GM23248 (cell line): ENCODE measurements around the gene PTPRU. TPM values are rescaled to one million over a fixed set of nuclear protein-coding genes. Genes with fewer than 3 reads are reported as not detected.

Experiments used
- DNase-seq: peaks from one replicate; pipeline ENCODE4 v3.0.0-alpha.2; 2015
- H2AFZ ChIP-seq: fragments of 200-600 bp; sonication (generic); 2 replicates; pipeline ENCODE4 v1.6.1; 2016; ENCODE audit warnings: antibody characterized with exemption
- H3F3A ChIP-seq: fragments of 200-600 bp; sonication (generic); 2 replicates; pipeline ENCODE4 v1.6.1; 2016; ENCODE audit warnings: mild to moderate bottlenecking, antibody characterized with exemption, mixed run types; ENCODE audit not compliant: insufficient read depth
- H3K27ac ChIP-seq: fragments of 200-600 bp; sonication (generic); 2 replicates; pipeline ENCODE4 v1.5.1; 2016; ENCODE audit warnings: mild to moderate bottlenecking
- H3K27me3 ChIP-seq: fragments of 200-600 bp; sonication (generic); replicated peaks from 2 replicates; pipeline ENCODE4 v1.6.1; 2016; ENCODE audit warnings: mild to moderate bottlenecking; ENCODE audit not compliant: insufficient read depth
- H3K36me3 ChIP-seq: fragments of 200-600 bp; sonication (generic); 2 replicates; pipeline ENCODE4 v1.6.1; 2016; ENCODE audit warnings: low read depth, mild to moderate bottlenecking
- H3K4me1 ChIP-seq: fragments of 200-600 bp; sonication (generic); 2 replicates; pipeline ENCODE4 v1.6.1; 2016; ENCODE audit warnings: mild to moderate bottlenecking; ENCODE audit not compliant: insufficient read depth
- H3K4me2 ChIP-seq: fragments of 200-600 bp; sonication (generic); one replicate; pipeline ENCODE4 v1.6.1; 2016; ENCODE audit warnings: mild to moderate bottlenecking; ENCODE audit not compliant: unreplicated experiment
- H3K4me3 ChIP-seq: fragments of 200-600 bp; sonication (generic); 2 replicates; pipeline ENCODE4 v1.5.1; 2016; ENCODE audit warnings: mild to moderate bottlenecking
- H3K79me2 ChIP-seq: fragments of 200-600 bp; sonication (generic); 2 replicates; pipeline ENCODE4 v1.6.1; 2016; ENCODE audit warnings: mild to moderate bottlenecking; ENCODE audit not compliant: insufficient read depth
- H3K9ac ChIP-seq: fragments of 200-600 bp; sonication (generic); 2 replicates; pipeline ENCODE4 v1.6.1; 2016; ENCODE audit warnings: mild to moderate bottlenecking
- H3K9me2 ChIP-seq: fragments of 200-600 bp; sonication (generic); 2 replicates; pipeline ENCODE4 v1.6.1; 2016; ENCODE audit warnings: mixed run types, mild to moderate bottlenecking, moderate library complexity; ENCODE audit not compliant: insufficient read depth
- H3K9me3 ChIP-seq: fragments of 200-600 bp; sonication (generic); one replicate; pipeline ENCODE4 v1.6.1; 2017; ENCODE audit warnings: low read depth
- H4K20me1 ChIP-seq: fragments of 200-600 bp; sonication (generic); 2 replicates; pipeline ENCODE4 v1.6.0; 2016; ENCODE audit not compliant: insufficient read depth
- EZH2 ChIP-seq: fragments of 200-600 bp; sonication (generic); IDR thresholded peaks from 2 replicates; pipeline ENCODE4 v1.6.1; 2018; ENCODE audit warnings: antibody characterized with exemption, mild to moderate bottlenecking; ENCODE audit not compliant: insufficient read depth, poor library complexity, severe bottlenecking
- EZH2phosphoT487 ChIP-seq: fragments of 200-600 bp; sonication (generic); IDR thresholded peaks from 2 replicates; pipeline ENCODE4 v1.6.1; 2018; ENCODE audit warnings: antibody characterized with exemption, moderate library complexity, mild to moderate bottlenecking, low read depth; ENCODE audit not compliant: insufficient read depth
- WGBS, 2 experiments: methylation state at CpG; one replicate each; pipeline ENCODE4 v1.1.6; 2015 to 2017; ENCODE audit warnings: low lambda C conversion rate in 2 of 2, low coverage in 1 of 2; ENCODE audit errors: missing lambda C conversion rate in 2 of 2; 5-methylcytosine and 5-hydroxymethylcytosine counted together
- in situ Hi-C: fragments of 300-500 bp; cut with MboI; formaldehyde crosslinking; loops from 2 replicates; pipeline ENCODE4 v1.15.0; 2020
- polyA plus RNA-seq: library from polyadenylated mRNA; unstranded; fragments of >200 nt; fragmentation: Nextera tagmentation; extraction: Ambion mirVana; gene quantifications from 2 replicates; pipeline ENCODE4 v1.2.1, GENCODE V29; 2016
- total RNA-seq: library from RNA; depleted of rRNA; stranded (reverse); fragments of >200 nt; shearing (Covaris generic); gene quantifications from 2 replicates; pipeline ENCODE4 v1.2.3, GENCODE V29; 2014

The PTPRU gene
- total and polyA plus RNA-seq, 2 experiments from 2014 or later: 6.2 to 16.8 TPM

DNA sequence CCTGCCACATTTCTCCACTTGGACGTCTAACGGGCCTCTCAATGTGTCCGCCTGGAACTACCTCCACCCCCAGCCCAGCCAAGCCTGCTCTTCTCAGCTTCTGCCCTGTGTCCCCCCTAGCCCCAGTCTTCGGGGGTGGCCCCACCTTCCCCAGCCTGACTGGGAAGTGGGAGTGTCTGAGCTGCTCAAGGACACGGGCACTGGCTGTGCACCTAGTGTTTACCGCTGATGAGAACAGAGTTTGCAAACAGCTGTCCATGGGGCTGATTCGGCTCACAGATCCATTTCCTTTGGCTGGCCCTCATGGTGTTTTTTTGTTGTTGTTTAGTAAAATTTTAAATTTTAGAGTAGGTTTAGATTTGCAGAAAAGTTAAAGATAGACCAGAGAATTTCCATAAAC is 121.1 kb downstream of the PTPRU start:
- 58% methylated on average over 7 of the region's 7 CpGs for WGBS, 2 experiments

DNA sequence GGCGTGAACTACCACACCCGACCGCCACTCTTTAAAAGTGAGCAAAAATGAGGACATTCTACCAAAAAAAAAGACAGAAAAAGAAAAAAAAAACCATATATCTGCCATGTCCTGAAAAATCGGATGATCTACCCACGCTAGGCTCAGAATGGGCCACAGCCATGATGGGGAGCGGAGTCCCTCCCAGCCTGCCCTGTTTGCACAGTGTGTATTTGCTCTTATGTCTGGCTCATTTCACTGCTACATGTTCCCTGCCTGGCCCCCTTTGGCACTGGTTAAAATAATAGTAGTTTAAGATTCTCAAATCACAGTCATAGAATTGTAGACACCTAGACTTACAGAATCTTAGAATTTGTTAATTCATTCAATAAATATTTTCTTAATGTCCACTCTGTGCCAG is 121.9 kb downstream of the PTPRU start:
- TF ChIP-seq EZH2phosphoT487: no peak
- no peak for TF ChIP-seq EZH2
- Histone ChIP-seq H3K9ac (no peak overlapping the region), H3K27ac (no peak overlapping the region), H3K4me1 (no peaks in the 10 kb centered on the region), H3K9me2 (no peaks in the 10 kb centered on the region), H3K36me3 (no peaks in the 10 kb centered on the region), H3F3A (no peaks in the 10 kb centered on the region), H3K79me2 (no peaks in the 10 kb centered on the region), H3K4me3 (no peak overlapping the region), H3K4me2 (no peak overlapping the region), H2AFZ (no peak overlapping the region), H3K27me3 (peaks cover 8% of the 10 kb centered on the region; the same call in 1 of the 2 replicates), H3K9me3 (no peaks in the 10 kb centered on the region), H4K20me1 (no peaks in the 10 kb centered on the region)
- 82 to 85% methylated on average over 6 of the region's 6 CpGs for WGBS, 2 experiments
- in situ Hi-C loops: no loop called here
- no peak for DNase-seq

More for the DNA sequence above, 121.1 kb downstream of the PTPRU start:
- in situ Hi-C loops: no loop called here
- no peak for TF ChIP-seq EZH2
- TF ChIP-seq EZH2phosphoT487: no peak
- Histone ChIP-seq H3K27ac (no peak overlapping the region), H3K4me2 (no peak overlapping the region), H3K36me3 (no peaks in the 10 kb centered on the region), H3K27me3 (peaks cover 8% of the 10 kb centered on the region; the same call in 1 of the 2 replicates), H3K4me1 (no peaks in the 10 kb centered on the region), H3K79me2 (no peaks in the 10 kb centered on the region), H3K9ac (no peak overlapping the region), H3K9me2 (no peaks in the 10 kb centered on the region), H3F3A (no peaks in the 10 kb centered on the region), H2AFZ (no peak overlapping the region), H3K9me3 (no peaks in the 10 kb centered on the region), H3K4me3 (no peak overlapping the region), H4K20me1 (no peaks in the 10 kb centered on the region)
- DNase-seq: no peak

GRCh38 chr1:29360768-29361167 is 124.4 kb downstream of the PTPRU start:
- no peaks in the 10 kb centered on the region for H3K9me2 ChIP-seq

DNA sequence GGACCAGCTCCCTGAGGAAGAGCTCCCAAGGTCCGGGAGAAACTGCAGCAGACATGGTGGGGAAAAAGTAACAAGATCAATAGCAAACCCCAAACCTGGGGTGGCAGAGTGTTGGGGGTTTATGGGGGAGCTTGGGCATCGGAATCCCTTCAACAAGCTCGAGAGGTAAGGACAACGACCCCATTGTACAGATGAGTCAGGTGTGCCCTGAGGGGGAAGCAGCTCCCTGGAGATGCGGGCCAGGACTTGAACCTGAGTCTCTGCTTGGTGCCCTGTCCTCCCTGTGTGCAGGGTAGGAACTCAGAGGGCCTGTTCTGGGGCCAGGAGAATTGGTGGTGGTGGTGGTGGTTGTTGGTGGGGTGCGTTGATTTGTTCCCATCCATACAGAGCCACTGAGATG is 125.4 kb downstream of the PTPRU start:
- no peak for TF ChIP-seq EZH2
- no peak for TF ChIP-seq EZH2phosphoT487
- WGBS, 2 experiments: 43 to 48% methylated on average over 6 of the region's 6 CpGs
- H3K36me3 ChIP-seq: no peaks in the 10 kb centered on the region
- no peaks in the 10 kb centered on the region for H3F3A ChIP-seq
- no peaks in the 10 kb centered on the region for H3K9me3 ChIP-seq
- H3K4me1 ChIP-seq: no peaks in the 10 kb centered on the region
- H3K4me3 ChIP-seq: no peak overlapping the region
- H3K27ac ChIP-seq: no peak overlapping the region
- DNase-seq: no peak
- no peak overlapping the region for H2AFZ ChIP-seq
- no peaks in the 10 kb centered on the region for H4K20me1 ChIP-seq
- H3K9ac ChIP-seq: no peak overlapping the region
- no peaks in the 10 kb centered on the region for H3K9me2 ChIP-seq
- in situ Hi-C loops: no loop called here
- no peak overlapping the region for H3K4me2 ChIP-seq
- peaks cover 11% of the 10 kb centered on the region; the same call in 1 of the 2 replicates for H3K27me3 ChIP-seq
- H3K79me2 ChIP-seq: no peaks in the 10 kb centered on the region

More at GRCh38 chr1:29360768-29361167, 124.4 kb downstream of the PTPRU start:
- in situ Hi-C loops: no loop called here
- no peak for DNase-seq
- H3K27ac ChIP-seq: no peak overlapping the region
- no peak overlapping the region for H2AFZ ChIP-seq
- no peaks in the 10 kb centered on the region for H4K20me1 ChIP-seq
- H3K4me1 ChIP-seq: no peaks in the 10 kb centered on the region
- H3K9ac ChIP-seq: no peak overlapping the region
- no peak overlapping the region for H3K4me2 ChIP-seq
- no peaks in the 10 kb centered on the region for H3K9me3 ChIP-seq
- no peak for TF ChIP-seq EZH2phosphoT487
- no peak for TF ChIP-seq EZH2
- no peaks in the 10 kb centered on the region for H3F3A ChIP-seq
- 45 to 63% methylated on average over 3 of the region's 3 CpGs for WGBS, 2 experiments
- no peak overlapping the region for H3K4me3 ChIP-seq
- peaks cover 11% of the 10 kb centered on the region; the same call in 1 of the 2 replicates for H3K27me3 ChIP-seq
- no peaks in the 10 kb centered on the region for H3K36me3 ChIP-seq
- H3K79me2 ChIP-seq: no peaks in the 10 kb centered on the region

- no peaks in the 10 kb centered on the region for H3K4me1 ChIP-seq
- TF ChIP-seq EZH2: no peak
- H3K36me3 ChIP-seq: no peaks in the 10 kb centered on the region
- WGBS, 2 experiments: 53 to 56% methylated on average over 10 of the region's 10 CpGs
- DNase-seq: no peak
- H3F3A ChIP-seq: no peaks in the 10 kb centered on the region
- no peak overlapping the region for H2AFZ ChIP-seq
- no peaks in the 10 kb centered on the region for H3K9me3 ChIP-seq
- H3K79me2 ChIP-seq: no peaks in the 10 kb centered on the region
- H3K9me2 ChIP-seq: no peaks in the 10 kb centered on the region
- in situ Hi-C loops: no loop called here
- H3K4me2 ChIP-seq: no peak overlapping the region
- H3K27ac ChIP-seq: no peak overlapping the region
- no peak overlapping the region for H3K9ac ChIP-seq
- H3K27me3 ChIP-seq: peaks cover 11% of the 10 kb centered on the region; the same call in 1 of the 2 replicates
- H4K20me1 ChIP-seq: no peaks in the 10 kb centered on the region
- H3K4me3 ChIP-seq: no peak overlapping the region
Observed at GRCh38 chr1:29362116-29362515, 125.8 kb downstream of the PTPRU start.
